Astrocyte (in vitro differentiated cells and primary cell): ENCODE measurements around the gene FBXW7. TPM values are rescaled to one million over a fixed set of nuclear protein-coding genes. Genes with fewer than 3 reads are reported as not detected.
A peak's percentile ranks its signal among the peaks of the same experiment; 100 is the strongest.

Source experiments
- DNase-seq: peaks from one replicate; pipeline ENCODE4 v3.0.0-alpha.2; 2010; ENCODE audit warnings: low read depth
- FAIRE-seq: peaks from 2 replicates; lab custom pipeline; 2011; peaks lifted over from hg19 to GRCh38; lab: Jason Lieb, UNC
- H2AFZ ChIP-seq: 2 replicates; pipeline ENCODE4 v1.6.0; 2012; ENCODE audit warnings: low read depth, low read length, inconsistent platforms
- H3K27ac ChIP-seq: 2 replicates; pipeline ENCODE4 v1.5.1; 2011; ENCODE audit warnings: low read depth, low read length, inconsistent platforms
- H3K27me3 ChIP-seq: 2 replicates; pipeline ENCODE4 v1.6.0; 2011; ENCODE audit warnings: low read length, inconsistent platforms; ENCODE audit not compliant: insufficient read depth
- H3K36me3 ChIP-seq: 2 replicates; pipeline ENCODE4 v1.5.1; 2011; ENCODE audit warnings: low read length, inconsistent platforms; ENCODE audit not compliant: insufficient read depth
- H3K4me1 ChIP-seq: 2 replicates; pipeline ENCODE4 v1.5.1; 2011; ENCODE audit warnings: low read length, inconsistent platforms; ENCODE audit not compliant: insufficient read depth
- H3K4me2 ChIP-seq: 2 replicates; pipeline ENCODE4 v1.6.0; 2012; ENCODE audit warnings: low read length, inconsistent platforms
- H3K4me3 ChIP-seq: 2 replicates; pipeline ENCODE4 v1.5.1; 2011; ENCODE audit warnings: low read depth, mild to moderate bottlenecking, low read length, inconsistent platforms; ENCODE audit not compliant: insufficient read depth
- H3K79me2 ChIP-seq: 2 replicates; pipeline ENCODE4 v1.6.0; 2012; ENCODE audit warnings: mild to moderate bottlenecking, low read length, inconsistent platforms; ENCODE audit not compliant: insufficient read depth
- H3K9ac ChIP-seq: 2 replicates; pipeline ENCODE4 v1.6.0; 2012; ENCODE audit warnings: mild to moderate bottlenecking, low read length, inconsistent platforms
- H3K9me3 ChIP-seq: 2 replicates; pipeline ENCODE4 v1.5.1; 2012; ENCODE audit warnings: low read depth, mild to moderate bottlenecking, low read length, inconsistent platforms; ENCODE audit not compliant: insufficient read depth
- H4K20me1 ChIP-seq: 2 replicates; pipeline ENCODE4 v1.6.0; 2012; ENCODE audit warnings: low read length, inconsistent platforms; ENCODE audit not compliant: insufficient read depth
- H3K27ac Mint-ChIP-seq: one replicate; pipeline ENCODE4 v1.8.0; 2021; ENCODE audit warnings: mild to moderate bottlenecking, mixed read lengths; ENCODE audit not compliant: unreplicated experiment
- H3K27me3 Mint-ChIP-seq: one replicate; pipeline ENCODE4 v1.8.0; 2021; ENCODE audit warnings: low read depth, mixed read lengths; ENCODE audit not compliant: unreplicated experiment
- H3K36me3 Mint-ChIP-seq: one replicate; pipeline ENCODE4 v1.8.0; 2021; ENCODE audit warnings: low read depth, mixed read lengths; ENCODE audit not compliant: unreplicated experiment
- H3K4me1 Mint-ChIP-seq: one replicate; pipeline ENCODE4 v1.8.0; 2021; ENCODE audit warnings: low read depth, mixed read lengths; ENCODE audit not compliant: unreplicated experiment
- H3K4me3 Mint-ChIP-seq: one replicate; pipeline ENCODE4 v1.8.0; 2021; ENCODE audit warnings: mild to moderate bottlenecking, moderate library complexity, mixed read lengths; ENCODE audit not compliant: unreplicated experiment
- H3K9me3 Mint-ChIP-seq: one replicate; pipeline ENCODE4 v1.8.0; 2021; ENCODE audit warnings: mild to moderate bottlenecking, mixed read lengths; ENCODE audit not compliant: unreplicated experiment
- CTCF ChIP-seq: IDR thresholded peaks from 2 replicates; pipeline ENCODE4 v1.5.1; 2011; ENCODE audit warnings: low read depth, mild to moderate bottlenecking, inconsistent platforms, low read length, moderate library complexity; ENCODE audit not compliant: insufficient read depth
- EZH2 ChIP-seq: IDR thresholded peaks from 2 replicates; pipeline ENCODE4 v1.6.1; 2012; ENCODE audit warnings: mild to moderate bottlenecking, low read length, inconsistent platforms; ENCODE audit not compliant: insufficient read depth
- total RNA-seq: library from RNA; stranded (reverse); gene quantifications from 2 replicates; pipeline ENCODE4 v1.2.1, GENCODE V29; 2021

FBXW7 gene
- total RNA-seq, 1 donor from 2014 or later = 34.7 TPM

- H3K9me3 Mint-ChIP-seq = no peaks in the 10 kb centered on the region
- Histone ChIP-seq H3K27me3 (no peaks in the 10 kb centered on the region), H3K79me2 (peaks cover 96% of the 10 kb centered on the region), H3K4me3 (peak overlapping the region; percentile 80), H3K27ac (no peak overlapping the region), H3K9me3 (no peaks in the 10 kb centered on the region), H2AFZ (peak overlapping the region; percentile 46), H3K4me1 (peaks cover 8% of the 10 kb centered on the region), H3K9ac (peak overlapping the region; percentile 94), H3K4me2 (peak overlapping the region; percentile 99), H3K36me3 (peaks cover 3% of the 10 kb centered on the region), H4K20me1 (peaks cover 58% of the 10 kb centered on the region)
- peak overlapping the region; percentile 79 for H3K27ac Mint-ChIP-seq
- H3K4me3 Mint-ChIP-seq = peak overlapping the region; percentile 97
- FAIRE-seq (no peak), DNase-seq (peak; percentile 13)
- H3K36me3 Mint-ChIP-seq = peaks cover 3% of the 10 kb centered on the region
- TF ChIP-seq EZH2 (no peak), CTCF (no peak)
- H3K27me3 Mint-ChIP-seq = no peaks in the 10 kb centered on the region
- H3K4me1 Mint-ChIP-seq = peaks cover 20% of the 10 kb centered on the region
Measured at GRCh38 chr4:152534541-152535359, 1.1 kb downstream of the FBXW7 start.

GRCh38 chr4:152531479-152531878, 4.4 kb downstream of the FBXW7 start:
- H3K27ac Mint-ChIP-seq = no peak overlapping the region

More at GRCh38 chr4:152531479-152531878, 4.4 kb downstream of the FBXW7 start:
- Histone ChIP-seq H3K4me3 (no peak overlapping the region), H2AFZ (no peak overlapping the region), H3K4me1 (no peaks in the 10 kb centered on the region), H3K27me3 (no peaks in the 10 kb centered on the region), H3K79me2 (peaks cover 93% of the 10 kb centered on the region), H3K27ac (no peak overlapping the region), H3K36me3 (no peaks in the 10 kb centered on the region), H3K4me2 (no peak overlapping the region), H3K9ac (no peak overlapping the region), H4K20me1 (peaks cover 58% of the 10 kb centered on the region), H3K9me3 (no peaks in the 10 kb centered on the region)
- H3K4me3 Mint-ChIP-seq = no peak overlapping the region
- TF ChIP-seq EZH2 (no peak), CTCF (no peak)
- H3K27me3 Mint-ChIP-seq = no peaks in the 10 kb centered on the region
- H3K4me1 Mint-ChIP-seq = peaks cover 16% of the 10 kb centered on the region
- DNase-seq (no peak), FAIRE-seq (no peak)
- no peaks in the 10 kb centered on the region for H3K36me3 Mint-ChIP-seq
- no peaks in the 10 kb centered on the region for H3K9me3 Mint-ChIP-seq
